Central memory CD8-positive, alpha-beta T cell (primary cell): ENCODE results near the gene ADAMTS6.
"Not testable (repeated sequence)": the region's sequence is repeated elsewhere in the genome, so short reads cannot be mapped to it uniquely, and the experiment has no call there.

Experiments
- ATAC-seq: fragments of 150-1000 bp; cut with Tn5 transposase; replicated peaks from 2 replicates; pipeline ENCODE4 v1.10.0; 2022; ENCODE audit warnings: mild to moderate bottlenecking, moderate FRiP score, moderate number of reproducible peaks; ENCODE audit not compliant: poor library complexity, severe bottlenecking; ENCODE audit errors: extremely low read depth
- DNase-seq, 2 donors: peaks; one replicate each; pipeline ENCODE4 v3.0.0; 2021; ENCODE audit warnings: low spot score in 2 of 2
- H3K27ac Mint-ChIP-seq: one replicate; pipeline ENCODE4 v1.8.0; 2022; ENCODE audit warnings: low read depth, mild to moderate bottlenecking, moderate library complexity, mixed read lengths
- H3K27me3 Mint-ChIP-seq: one replicate; pipeline ENCODE4 v1.8.0; 2022; ENCODE audit warnings: mixed read lengths
- H3K36me3 Mint-ChIP-seq: one replicate; pipeline ENCODE4 v1.8.0; 2022; ENCODE audit warnings: mild to moderate bottlenecking, moderate library complexity, mixed read lengths; ENCODE audit not compliant: insufficient read depth
- H3K4me1 Mint-ChIP-seq: one replicate; pipeline ENCODE4 v1.8.0; 2022; ENCODE audit warnings: mixed read lengths
- H3K4me3 Mint-ChIP-seq: one replicate; pipeline ENCODE4 v1.8.0; 2022; ENCODE audit warnings: mild to moderate bottlenecking, moderate library complexity, mixed read lengths
- H3K9me3 Mint-ChIP-seq: one replicate; pipeline ENCODE4 v1.8.0; 2022; ENCODE audit warnings: mixed read lengths

The ADAMTS6 gene

DNA sequence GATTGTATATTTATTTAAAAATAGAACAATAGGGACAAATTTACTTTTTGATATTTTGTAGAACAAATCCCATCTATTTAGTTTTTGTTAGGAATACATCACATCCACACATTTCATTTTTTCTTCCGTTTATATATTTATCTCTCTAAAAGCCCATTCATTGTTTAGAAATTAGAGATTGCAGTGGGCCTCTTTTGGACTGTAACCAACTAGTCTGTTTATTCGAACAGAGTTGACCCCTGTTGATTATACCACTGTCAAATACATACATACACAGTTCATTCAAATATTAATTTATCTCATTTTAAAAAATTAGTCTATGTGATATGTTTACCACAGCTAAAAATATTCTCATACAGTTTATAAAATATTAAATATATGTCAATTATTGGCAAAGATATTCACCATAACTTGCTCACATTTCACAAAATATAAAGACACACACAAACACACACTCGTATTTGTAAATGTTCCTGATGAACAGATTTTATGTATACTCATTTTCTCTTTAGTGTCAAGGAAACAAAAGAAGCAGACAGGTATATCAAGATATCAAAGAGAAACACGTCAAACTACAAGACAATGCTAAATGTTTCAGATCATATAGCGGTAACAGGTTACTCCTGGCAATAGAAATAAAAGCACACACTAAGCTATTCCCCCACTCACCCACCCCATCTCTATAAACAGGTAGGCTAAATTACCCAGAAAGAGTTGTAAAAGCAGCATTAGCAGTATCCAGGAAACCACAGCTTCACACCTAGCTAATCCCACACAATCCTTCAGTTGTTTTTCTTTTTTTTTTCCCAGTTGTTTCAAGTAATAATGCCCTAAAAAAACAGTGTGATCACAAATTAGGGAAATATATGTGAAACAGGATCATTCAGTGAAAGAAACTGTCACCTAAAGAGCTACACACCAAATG lies 283.9 kb downstream of the ADAMTS6 start:
- Mint-ChIP-seq H3K27me3 (no peaks in the 10 kb centered on the region), H3K4me3 (no peak overlapping the region), H3K4me1 (no peaks in the 10 kb centered on the region), H3K27ac (no peak overlapping the region), H3K9me3 (no peaks in the 10 kb centered on the region), H3K36me3 (no peaks in the 10 kb centered on the region)
- DNase-seq (no peak), ATAC-seq (no peak)

DNA sequence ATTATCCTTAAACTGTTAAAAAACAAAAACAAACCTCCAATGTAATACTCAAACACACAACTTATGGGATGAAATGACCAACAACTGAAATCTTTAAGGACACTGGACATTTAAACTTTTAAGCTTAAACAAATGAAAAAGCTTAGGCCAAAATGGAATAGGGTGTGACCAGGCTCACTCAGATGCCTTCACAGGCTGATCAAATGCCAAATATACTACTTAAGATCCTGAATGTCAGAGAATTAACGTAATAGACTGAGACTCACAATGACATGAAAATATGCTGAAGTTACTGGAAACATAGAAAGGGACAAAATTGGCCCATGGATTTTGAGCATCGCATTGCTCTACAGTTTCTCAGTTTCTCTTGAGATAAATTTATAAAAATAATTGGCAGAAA lies 286.8 kb downstream of the ADAMTS6 start:
- no peaks in the 10 kb centered on the region for H3K36me3 Mint-ChIP-seq
- DNase-seq (no peak), ATAC-seq (no peak)
- H3K4me3 Mint-ChIP-seq, result no peak overlapping the region
- no peaks in the 10 kb centered on the region for H3K4me1 Mint-ChIP-seq
- H3K27me3 Mint-ChIP-seq, result no peaks in the 10 kb centered on the region
- H3K9me3 Mint-ChIP-seq, result no peaks in the 10 kb centered on the region
- no peak overlapping the region for H3K27ac Mint-ChIP-seq

DNA sequence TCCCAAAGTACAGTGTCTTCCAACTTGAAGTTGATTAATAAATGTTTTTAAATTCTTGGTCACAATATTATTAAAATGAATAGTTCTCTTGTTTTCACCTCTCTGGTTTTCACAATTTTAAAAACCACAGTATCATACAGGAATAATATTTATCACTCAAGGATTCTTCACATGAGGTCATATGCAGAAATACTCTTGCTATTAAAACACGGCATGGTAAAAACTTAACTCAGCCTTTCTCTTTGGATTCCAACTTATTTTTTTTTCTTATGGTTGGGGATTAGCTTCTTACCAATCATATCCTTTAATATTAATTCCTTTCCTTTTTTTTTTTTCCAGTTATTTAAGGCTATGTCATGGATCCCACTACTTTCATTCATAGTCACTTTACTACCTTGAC lies 289.4 kb downstream of the ADAMTS6 start:
- DNase-seq, result no peak
- Mint-ChIP-seq H3K27me3 (no peaks in the 10 kb centered on the region), H3K9me3 (no peaks in the 10 kb centered on the region), H3K27ac (no peak overlapping the region), H3K4me1 (no peaks in the 10 kb centered on the region), H3K4me3 (no peak overlapping the region), H3K36me3 (no peaks in the 10 kb centered on the region)
- ATAC-seq, result no peak

DNA sequence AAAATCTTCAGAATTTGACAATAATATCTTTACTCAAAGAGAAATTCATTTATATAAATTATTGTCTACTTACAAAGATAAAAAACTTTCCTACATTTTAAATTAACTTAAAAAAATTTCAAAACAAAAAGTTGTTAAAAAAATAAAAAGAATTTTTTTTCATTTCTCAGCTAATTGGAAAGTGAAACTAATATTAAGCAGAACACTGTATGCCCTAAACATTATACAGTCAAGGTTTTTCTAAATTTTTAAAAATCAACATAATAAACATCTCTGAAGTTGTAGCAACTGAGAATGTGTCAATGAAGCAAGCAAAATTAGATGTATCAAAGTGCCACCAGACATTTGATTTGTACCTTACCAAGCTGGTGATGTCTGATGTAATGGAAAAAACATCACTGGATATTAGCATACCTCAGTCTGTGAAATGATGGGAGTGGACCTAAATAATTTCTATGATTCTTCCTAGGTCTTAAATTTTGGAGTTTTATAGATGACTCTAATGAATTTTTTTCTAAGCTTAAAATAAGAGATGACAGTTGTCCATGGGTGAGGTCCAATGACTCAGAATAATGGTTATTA lies 290.1 kb downstream of the ADAMTS6 start:
- H3K4me1 Mint-ChIP-seq, result no peaks in the 10 kb centered on the region
- no peak overlapping the region for H3K4me3 Mint-ChIP-seq
- DNase-seq (no peak), ATAC-seq (no peak)
- no peaks in the 10 kb centered on the region for H3K9me3 Mint-ChIP-seq
- no peaks in the 10 kb centered on the region for H3K27me3 Mint-ChIP-seq
- no peaks in the 10 kb centered on the region for H3K36me3 Mint-ChIP-seq
- H3K27ac Mint-ChIP-seq, result no peak overlapping the region

DNA sequence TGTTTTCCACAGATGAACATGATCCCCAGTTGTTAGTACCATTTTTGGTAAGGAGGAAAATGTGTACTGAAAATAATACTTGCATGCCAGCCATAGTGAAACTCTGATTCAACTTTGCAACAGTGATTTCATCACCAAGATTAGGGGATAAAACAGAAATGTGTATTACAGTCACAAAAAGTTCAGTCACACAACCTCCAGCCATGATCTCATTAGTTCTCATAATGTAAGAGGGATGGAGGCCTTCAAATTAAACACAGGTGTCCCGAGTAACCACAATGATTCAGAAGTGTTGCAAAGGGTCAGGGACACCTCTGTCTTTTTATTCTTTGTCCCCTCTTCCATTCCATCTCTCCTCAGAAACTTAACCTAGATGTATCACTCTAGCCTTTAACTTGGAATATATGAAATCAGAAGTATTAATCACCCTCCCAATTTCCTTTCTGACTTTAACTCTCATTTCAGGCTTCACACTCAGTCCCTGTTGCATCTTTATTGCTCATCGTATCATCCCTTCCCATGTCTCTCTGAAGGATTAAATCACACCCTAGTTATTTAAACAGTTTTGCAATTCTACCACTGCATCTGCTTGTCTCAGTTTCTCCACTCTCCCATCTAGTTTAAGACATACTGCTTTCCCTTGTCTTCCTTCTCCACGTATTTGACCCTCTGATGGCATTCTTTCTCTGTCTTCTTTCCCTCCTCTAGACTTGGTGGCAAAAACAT lies 291.2 kb downstream of the ADAMTS6 start:
- Mint-ChIP-seq H3K9me3 (no peaks in the 10 kb centered on the region), H3K27me3 (no peaks in the 10 kb centered on the region), H3K4me3 (no peak overlapping the region), H3K27ac (no peak overlapping the region), H3K4me1 (no peaks in the 10 kb centered on the region), H3K36me3 (no peaks in the 10 kb centered on the region)
- ATAC-seq, result no peak
- no peak for DNase-seq

DNA sequence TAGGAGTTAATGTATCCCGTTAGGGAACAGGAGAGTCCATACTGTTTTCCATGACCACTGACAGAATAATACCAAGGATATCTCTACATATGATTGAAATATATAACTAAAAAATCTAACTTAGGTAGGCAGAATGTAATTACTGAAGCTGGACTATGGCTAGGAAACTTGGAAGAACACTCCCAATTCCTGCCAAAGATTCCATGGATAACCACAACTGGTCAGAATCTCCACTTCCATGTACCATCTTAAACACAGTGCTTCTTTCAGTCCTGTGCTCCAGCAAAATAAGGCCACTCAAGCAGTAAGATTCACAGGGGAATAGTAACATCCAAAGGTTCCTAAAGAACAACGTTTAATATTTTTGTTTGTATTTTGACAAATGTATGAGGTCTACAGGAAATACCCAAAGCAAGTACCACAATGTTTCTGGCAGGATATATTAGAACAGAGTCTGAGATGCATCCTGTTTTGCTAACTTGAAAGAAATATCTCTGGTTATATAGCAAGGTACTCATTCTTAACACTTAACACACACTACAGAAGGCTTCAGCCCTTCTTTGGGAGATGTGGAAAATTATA lies 295.0 kb downstream of the ADAMTS6 start:
- H3K4me1 Mint-ChIP-seq, result no peaks in the 10 kb centered on the region
- no peaks in the 10 kb centered on the region for H3K27me3 Mint-ChIP-seq
- H3K27ac Mint-ChIP-seq, result no peak overlapping the region
- ATAC-seq (peak; percentile 19), DNase-seq (no peak)
- H3K4me3 Mint-ChIP-seq, result no peak overlapping the region
- no peaks in the 10 kb centered on the region for H3K36me3 Mint-ChIP-seq
- H3K9me3 Mint-ChIP-seq, result no peaks in the 10 kb centered on the region

DNA sequence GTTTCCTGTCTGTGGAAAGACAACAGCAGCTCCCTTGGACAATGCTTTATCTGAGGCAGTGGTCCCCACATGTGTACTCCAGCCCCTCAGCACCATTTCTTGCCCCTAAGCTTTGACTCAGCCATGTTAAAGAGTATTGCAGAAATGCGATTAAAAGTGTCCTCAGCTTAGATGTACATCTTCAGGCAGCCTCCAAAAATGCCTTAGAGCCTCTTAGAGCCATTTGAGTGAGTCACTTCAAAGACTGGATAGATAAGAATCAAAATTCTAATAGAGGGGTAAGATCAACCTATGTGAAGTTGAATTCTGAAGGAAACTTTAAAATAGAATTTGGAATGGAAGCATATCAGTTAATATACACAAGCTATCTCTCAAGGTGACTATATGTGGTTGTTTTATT lies 296.3 kb downstream of the ADAMTS6 start:
- no peaks in the 10 kb centered on the region for H3K4me1 Mint-ChIP-seq
- H3K36me3 Mint-ChIP-seq, result no peaks in the 10 kb centered on the region
- ATAC-seq (no peak), DNase-seq (no peak)
- no peaks in the 10 kb centered on the region for H3K27me3 Mint-ChIP-seq
- H3K9me3 Mint-ChIP-seq, result no peaks in the 10 kb centered on the region
- H3K4me3 Mint-ChIP-seq, result no peak overlapping the region
- no peak overlapping the region for H3K27ac Mint-ChIP-seq

DNA sequence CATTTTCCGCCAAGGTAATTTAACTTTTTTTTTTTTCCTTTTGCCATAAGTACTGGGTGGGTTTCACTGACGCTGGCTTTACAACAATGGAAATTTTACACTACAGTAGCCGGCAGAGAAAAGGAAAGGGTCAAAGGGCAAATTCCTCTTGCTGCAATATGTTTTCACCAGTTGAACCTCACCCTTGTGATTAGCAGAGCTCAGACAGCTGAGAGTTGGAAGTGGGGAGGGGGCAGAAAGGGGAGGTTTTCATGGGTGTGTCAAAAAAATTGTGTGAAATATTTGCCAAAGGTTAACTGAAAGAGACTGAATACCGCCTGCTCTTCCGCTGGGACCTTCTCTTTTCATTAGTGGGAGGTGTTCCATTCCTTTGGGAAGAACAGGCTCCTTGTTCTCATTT lies 296.9 kb downstream of the ADAMTS6 start:
- H3K27ac Mint-ChIP-seq, result no peak overlapping the region
- H3K4me3 Mint-ChIP-seq, result no peak overlapping the region
- no peaks in the 10 kb centered on the region for H3K27me3 Mint-ChIP-seq
- H3K4me1 Mint-ChIP-seq, result no peaks in the 10 kb centered on the region
- H3K9me3 Mint-ChIP-seq, result no peaks in the 10 kb centered on the region
- no peak for DNase-seq
- ATAC-seq, result no peak
- H3K36me3 Mint-ChIP-seq, result no peaks in the 10 kb centered on the region

DNA sequence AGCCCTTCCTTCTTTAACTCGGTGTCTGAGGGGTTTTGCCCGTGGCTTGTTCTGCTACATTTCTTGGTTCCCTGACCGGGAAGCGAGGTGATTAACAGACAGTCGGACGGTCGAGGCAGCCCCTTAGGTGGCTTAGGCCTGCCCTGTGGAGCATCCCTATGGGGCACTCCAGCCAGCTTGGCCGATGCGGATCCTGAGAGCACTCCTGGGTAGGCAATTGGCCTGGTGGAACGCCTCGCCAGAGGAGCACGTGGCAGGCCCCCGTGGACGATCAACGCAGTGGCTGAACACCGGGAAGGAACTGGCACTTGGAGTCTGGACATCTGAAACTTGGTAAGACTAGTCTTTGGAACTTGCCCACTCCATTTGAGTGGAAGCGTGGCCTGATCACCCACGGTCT lies 307.5 kb downstream of the ADAMTS6 start:
- H3K36me3 Mint-ChIP-seq, DNase-seq, H3K4me3 Mint-ChIP-seq, H3K9me3 Mint-ChIP-seq, ATAC-seq, H3K27me3 Mint-ChIP-seq, H3K27ac Mint-ChIP-seq: not testable (repeated sequence)
- H3K4me1 Mint-ChIP-seq, result peaks cover 11% of the 10 kb centered on the region

DNA sequence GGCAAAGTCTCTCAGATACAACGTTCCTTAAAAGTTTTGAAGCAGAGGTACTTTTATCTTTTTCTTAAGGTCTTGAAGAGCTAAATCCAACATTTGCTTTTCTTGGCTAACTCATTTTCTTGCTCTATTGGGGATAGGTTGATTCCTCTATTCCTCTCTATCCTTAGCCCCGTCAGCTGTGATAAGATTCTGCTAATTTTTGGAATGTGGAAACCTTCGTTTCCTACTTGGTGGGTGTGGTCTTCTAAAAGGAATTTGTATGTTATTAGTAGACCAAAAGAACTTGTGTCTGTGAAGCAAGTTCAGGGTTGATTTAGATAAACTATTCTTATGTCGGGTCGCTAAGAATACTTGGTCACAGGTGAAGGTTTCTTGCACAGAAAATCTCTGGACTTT lies 308.6 kb downstream of the ADAMTS6 start:
- Mint-ChIP-seq H3K4me1 (peaks cover 11% of the 10 kb centered on the region), H3K27me3 (no peaks in the 10 kb centered on the region), H3K9me3 (no peaks in the 10 kb centered on the region), H3K27ac (no peak overlapping the region), H3K36me3 (peaks cover 1% of the 10 kb centered on the region), H3K4me3 (no peak overlapping the region)
- no peak for DNase-seq
- no peak for ATAC-seq

DNA sequence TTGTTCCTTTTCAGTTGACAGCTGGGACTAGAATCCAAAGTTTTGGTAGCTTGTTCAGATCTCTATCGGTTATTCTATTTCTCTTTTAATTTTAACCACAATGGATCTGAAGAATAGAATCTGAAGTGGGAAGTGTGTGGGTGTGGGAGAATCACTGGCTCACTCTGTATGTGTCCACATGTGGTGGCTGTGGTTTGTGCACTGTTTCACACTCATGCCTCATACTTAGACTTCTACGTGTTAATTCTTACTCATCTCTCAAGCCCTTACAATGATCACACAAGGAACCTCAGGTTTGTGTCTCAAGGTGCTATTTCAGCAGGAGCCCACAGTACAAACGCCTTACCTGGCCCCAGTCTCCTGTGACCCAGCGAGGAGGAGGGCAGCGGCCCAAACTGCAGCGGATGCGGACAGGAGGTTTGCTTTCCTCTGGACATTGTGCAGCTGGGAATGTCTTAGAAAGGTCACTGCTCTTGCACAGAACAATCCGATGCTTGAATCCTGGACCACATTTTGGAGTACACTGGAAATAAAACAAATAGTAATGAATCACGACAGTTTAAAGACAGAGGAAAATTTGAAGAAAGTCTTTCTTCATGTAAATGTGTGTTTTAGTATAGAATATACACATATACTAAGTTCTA lies 309.1 kb downstream of the ADAMTS6 start:
- Mint-ChIP-seq H3K4me1 (peaks cover 11% of the 10 kb centered on the region), H3K27ac (no peak overlapping the region), H3K36me3 (peaks cover 1% of the 10 kb centered on the region), H3K27me3 (no peaks in the 10 kb centered on the region), H3K9me3 (no peaks in the 10 kb centered on the region), H3K4me3 (no peak overlapping the region)
- ATAC-seq, result peak; percentile 79
- no peak for DNase-seq

DNA sequence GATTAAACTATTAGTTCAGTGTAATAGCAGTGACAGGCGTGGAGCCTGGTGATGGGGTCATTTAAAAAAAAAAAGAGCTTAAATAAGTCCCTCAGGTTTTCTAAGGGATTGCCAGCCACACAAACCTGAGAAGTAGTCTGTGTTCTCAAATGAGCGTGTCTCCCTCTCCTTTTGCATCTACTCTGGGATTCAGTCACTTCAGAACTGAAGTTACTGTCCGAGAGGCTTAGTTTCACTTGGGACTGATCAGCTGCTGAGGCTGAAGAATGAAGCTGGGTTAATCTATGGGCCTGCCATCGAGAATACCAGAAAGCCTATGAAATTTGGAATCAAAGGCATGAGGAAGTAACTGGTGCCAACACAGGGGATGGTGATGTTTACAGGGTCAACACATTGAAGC lies 310.1 kb downstream of the ADAMTS6 start:
- H3K27ac Mint-ChIP-seq, result no peak overlapping the region
- no peaks in the 10 kb centered on the region for H3K27me3 Mint-ChIP-seq
- DNase-seq (no peak), ATAC-seq (no peak)
- H3K9me3 Mint-ChIP-seq, result no peaks in the 10 kb centered on the region
- peaks cover 1% of the 10 kb centered on the region for H3K36me3 Mint-ChIP-seq
- H3K4me1 Mint-ChIP-seq, result peaks cover 11% of the 10 kb centered on the region
- H3K4me3 Mint-ChIP-seq, result no peak overlapping the region
